ENCODE measurements around the gene CHSY3.
"Not testable (repeated sequence)": the region's sequence is repeated elsewhere in the genome, so short reads cannot be mapped to it uniquely, and the experiment has no call there.

Gene CHSY3

DNA sequence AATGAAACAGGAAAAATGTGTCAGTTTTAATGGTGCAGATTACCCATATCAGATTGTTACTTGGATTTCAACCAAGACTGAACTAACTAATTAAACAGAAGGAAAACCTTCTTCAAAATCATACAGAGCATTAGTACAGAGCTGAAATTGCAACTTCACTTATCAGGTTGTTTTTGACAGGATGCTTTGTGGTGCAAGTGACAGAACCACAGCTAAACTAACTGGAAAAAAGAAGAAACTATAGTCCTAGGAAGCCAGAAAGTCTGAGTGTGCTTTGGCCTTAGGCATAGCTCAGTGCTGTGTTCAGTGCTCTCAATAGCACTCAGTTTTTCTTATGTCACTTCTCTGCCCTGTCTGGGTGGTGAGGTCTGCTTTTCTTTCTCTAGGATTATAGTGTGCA, 267.4 kb downstream of the CHSY3 start:
- no peak for DNase-seq

DNA sequence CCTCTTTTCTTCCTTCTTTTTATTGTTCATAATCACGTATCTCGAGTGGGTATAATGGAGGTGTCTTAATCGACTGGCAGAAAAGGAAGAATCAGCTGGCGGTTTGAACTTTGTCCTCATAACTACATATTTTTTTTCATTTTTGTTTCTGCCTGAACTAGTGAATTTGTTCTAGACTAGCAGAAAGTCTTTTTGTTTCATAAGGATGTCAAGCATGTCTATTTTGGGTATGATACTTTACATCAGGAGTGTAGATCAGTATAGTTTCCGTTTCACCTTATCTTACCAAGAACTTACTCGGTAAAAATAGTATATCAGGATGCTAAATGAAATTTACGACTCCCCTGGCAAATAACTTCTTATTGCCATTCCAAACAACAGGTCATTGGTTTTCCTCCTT, 278.9 kb downstream of the CHSY3 start:
- DNase-seq = no peak

DNA sequence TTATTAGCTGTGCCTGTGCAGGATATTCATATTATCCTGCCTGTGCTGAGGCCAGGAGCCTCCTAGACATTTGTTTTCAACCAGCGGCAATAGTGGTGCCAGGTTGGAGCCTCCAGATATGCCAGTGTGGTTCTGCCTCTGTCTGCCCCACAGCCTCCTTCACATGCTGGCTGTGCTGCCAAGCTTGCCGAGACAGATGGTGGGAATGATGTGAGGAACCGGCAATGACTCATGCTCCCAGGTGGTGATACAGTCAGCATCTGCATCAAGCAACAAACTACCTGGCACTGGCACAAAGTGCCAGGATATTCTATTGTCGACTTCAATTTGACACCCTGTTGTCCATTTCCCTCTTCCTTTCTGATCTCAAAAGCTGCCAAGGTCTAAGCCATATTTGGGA, 285.7 kb downstream of the CHSY3 start:
- no peak for DNase-seq

DNA sequence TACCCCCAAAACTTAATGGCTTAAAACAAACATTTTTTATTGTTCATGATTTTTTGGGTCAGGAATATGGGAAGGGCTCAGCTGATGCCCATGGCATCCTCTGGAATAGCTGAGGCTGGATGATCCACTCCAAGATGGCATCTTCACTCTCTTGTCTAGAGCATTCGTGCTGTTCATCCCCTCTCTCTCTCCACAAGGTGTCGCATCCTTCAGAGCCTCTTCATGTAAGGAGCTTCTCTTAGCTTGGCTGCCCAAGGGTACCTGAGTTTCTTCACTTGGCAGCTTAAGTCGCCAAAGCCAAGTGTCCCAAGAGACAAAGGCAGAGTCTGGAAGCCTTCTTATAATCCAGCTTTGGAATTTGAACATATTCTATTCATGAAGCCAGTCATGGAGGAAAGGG, 294.7 kb downstream of the CHSY3 start:
- DNase-seq = no peak

DNA sequence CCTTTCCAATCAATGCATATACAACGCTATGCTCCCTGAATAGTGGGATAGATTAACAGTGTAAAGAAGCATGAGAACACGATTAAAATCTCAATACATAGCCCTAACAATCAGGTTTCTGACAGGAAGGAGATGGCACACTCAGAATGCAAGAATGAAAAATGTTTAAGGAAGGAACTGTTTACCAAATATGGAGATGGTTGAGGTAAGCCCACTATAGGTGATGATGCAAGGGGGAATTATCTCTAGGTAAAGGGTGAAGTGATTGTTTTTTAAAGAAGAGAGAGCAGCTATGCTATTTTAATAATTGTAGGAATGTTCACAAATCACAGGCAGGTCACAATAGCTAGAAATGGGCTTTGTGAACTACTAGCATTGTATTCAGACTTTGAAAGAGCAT, 302.4 kb downstream of the CHSY3 start:
- no peak for DNase-seq

DNA sequence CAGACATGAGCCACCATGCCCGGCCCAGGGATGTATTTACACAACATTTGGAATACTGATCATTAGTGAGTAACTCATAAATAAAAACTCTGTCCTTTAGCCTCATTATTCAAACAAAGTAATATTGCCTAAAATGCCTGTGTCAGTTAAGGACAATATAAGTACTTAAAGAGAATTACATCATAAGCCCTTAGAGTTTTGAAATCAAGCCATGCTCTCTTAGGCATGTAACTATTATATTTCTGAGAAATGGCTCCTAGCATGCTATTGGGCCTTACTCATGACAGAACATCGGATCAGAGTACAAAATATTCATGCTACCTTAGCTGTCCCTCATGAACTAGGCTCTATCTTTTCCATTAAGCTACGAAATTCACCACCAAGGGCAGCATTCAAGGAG, 309.3 kb downstream of the CHSY3 start:
- DNase-seq = no peak

DNA sequence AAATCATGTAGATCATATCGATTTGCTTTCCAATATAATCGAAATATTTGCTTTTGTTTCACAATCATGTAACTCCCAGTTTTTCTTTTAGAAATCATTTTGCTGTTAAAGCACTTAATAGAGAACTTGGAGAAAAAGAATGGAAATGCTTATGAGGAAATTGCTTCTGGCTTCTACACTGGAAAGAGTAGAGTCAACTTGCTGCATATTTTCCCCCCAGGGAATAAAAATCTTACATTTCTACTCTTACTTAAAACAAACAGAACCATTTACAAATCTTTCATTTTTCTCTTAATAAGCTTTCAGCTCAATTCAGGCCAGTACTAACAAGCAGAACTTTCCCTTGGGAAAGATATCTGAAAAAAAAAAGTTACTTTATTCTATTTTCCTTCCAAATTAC, 312.0 kb downstream of the CHSY3 start:
- DNase-seq = no peak

DNA sequence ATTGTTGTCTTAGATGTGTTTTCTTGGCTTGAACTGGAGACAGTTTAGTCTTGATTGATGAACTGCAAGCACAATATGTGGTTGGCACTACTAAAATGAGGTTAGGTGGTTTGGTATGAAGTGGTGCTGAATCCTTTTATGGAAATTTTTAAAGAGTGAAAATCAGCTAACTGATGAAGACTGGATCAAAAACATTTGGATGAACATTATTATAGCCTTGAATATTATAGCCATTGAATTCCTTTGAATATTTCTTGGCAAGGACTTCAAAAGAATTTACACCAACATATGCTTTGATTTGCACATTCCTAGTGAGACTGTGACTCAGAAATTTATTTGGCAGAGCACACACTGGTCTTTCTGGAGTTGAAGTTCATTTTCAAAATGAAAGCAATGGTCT, 318.3 kb downstream of the CHSY3 start:
- DNase-seq = no peak

DNA sequence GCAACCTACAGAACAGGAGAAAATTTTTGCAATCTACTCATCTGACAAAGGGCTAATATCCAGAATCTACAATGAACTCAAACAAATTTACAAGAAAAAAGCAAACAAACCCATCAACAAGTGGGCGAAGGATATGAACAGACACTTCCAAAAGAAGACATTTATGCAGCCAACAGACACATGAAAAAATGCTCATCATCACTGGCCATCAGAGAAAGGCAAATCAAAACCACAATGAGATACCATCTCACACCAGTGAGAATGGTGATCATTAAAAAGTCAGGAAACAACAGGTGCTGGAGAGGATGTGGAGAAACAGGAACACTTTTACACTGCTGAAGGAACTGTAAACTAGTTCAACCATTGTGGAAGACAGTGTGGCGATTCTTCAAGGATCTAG, 322.3 kb downstream of the CHSY3 start:
- not testable (repeated sequence) for DNase-seq

DNA sequence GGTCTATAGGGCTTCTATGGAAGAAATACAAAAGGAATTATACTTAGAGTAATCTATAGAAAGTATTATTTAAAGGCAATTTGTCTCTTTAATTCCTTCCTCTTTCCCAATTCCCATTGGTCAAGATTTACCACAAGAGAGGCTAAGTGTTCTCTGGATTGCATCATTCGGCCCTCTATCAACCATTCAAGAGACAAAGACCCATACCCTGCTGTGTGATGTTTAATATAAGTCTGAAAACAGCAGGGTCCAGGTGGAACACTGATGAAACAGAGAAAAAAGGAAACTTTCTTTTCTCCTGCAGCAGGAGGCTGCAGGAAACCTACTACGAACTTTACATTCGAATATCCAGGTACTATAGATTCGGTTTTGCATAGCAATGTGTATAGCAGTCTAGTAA, 323.4 kb downstream of the CHSY3 start:
- DNase-seq = no peak

DNA sequence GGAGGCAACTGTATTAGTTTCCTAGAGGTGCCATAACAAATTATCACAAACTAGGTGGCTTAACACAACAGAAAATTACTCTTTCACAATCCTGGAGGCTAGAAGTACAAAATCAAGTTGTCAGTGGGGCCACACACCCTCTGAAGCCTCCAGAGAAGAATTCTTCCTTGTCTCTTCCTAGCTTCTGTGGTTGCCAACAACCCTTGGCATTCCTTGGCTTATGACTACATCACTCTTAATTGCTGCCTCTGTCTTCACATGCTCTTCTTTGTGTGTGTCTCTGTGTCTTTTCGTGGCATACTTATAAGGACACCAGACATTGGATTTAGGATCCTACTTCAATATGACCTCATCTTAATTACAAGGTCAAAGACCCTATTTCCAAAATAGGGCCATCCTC, 327.5 kb downstream of the CHSY3 start:
- no peak for DNase-seq

DNA sequence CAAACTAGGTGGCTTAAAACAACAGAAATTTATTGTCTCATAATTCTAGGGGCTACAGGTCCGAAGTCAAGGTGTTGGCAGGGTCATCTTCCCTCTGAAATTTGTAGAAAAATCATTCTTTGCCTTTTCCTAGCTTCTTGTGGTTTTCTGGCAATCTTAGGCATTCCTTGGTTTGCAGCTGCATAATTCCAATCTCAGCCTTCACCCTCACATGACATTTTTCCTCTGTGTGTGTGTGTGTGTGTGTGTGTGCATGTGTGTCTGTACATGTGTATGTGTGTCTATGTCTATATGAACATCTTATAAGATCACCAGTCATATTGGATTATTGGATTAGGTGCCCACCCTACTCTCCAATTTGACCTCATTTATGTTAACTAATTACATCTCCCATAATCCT, 330.6 kb downstream of the CHSY3 start:
- DNase-seq = no peak
